Neural cell (in vitro differentiated cells): ENCODE measurements around the gene RASAL1. TPM values are rescaled to one million over a fixed set of nuclear protein-coding genes. Genes with fewer than 3 reads are reported as not detected.

Experiments
- H2AFZ ChIP-seq: fragments of 200-600, 300-800 bp; sonication (generic), shearing (Covaris generic); 2 replicates; pipeline ENCODE4 v1.6.0; 2014; ENCODE audit warnings: low read depth, mild to moderate bottlenecking, antibody characterized with exemption, low read length, moderate library complexity
- H3F3A ChIP-seq: fragments of 200-600 bp; shearing (Covaris generic); 2 replicates; pipeline ENCODE4 v1.6.1; 2016; ENCODE audit warnings: mild to moderate bottlenecking, moderate library complexity, mixed read lengths, antibody characterized with exemption, low read length; ENCODE audit not compliant: insufficient read depth, poor library complexity, severe bottlenecking
- H3K27ac ChIP-seq: fragments of 200-600, 300-800 bp; sonication (generic), shearing (Covaris generic); 2 replicates; pipeline ENCODE4 v1.5.1; 2014; ENCODE audit warnings: mild to moderate bottlenecking, low read length, moderate library complexity
- H3K27me3 ChIP-seq: fragments of 300-800, 200-600 bp; sonication (generic), shearing (Covaris generic); 2 replicates; pipeline ENCODE4 v1.6.0; 2014; ENCODE audit warnings: mild to moderate bottlenecking, low read depth, low read length, moderate library complexity; ENCODE audit not compliant: insufficient read depth
- H3K36me3 ChIP-seq: fragments of 300-800, 200-600 bp; sonication (generic), shearing (Covaris generic); 2 replicates; pipeline ENCODE4 v1.5.1; 2014; ENCODE audit warnings: mild to moderate bottlenecking, antibody characterized with exemption, low read length, moderate library complexity; ENCODE audit not compliant: insufficient read depth
- H3K4me2 ChIP-seq: fragments of 300-800, 200-600 bp; sonication (generic), shearing (Covaris generic); 2 replicates; pipeline ENCODE4 v1.6.0; 2014; ENCODE audit warnings: mild to moderate bottlenecking, low read length
- H3K4me3 ChIP-seq: fragments of 300-800, 200-600 bp; sonication (generic), shearing (Covaris generic); 2 replicates; pipeline ENCODE4 v1.5.1; 2014; ENCODE audit warnings: mild to moderate bottlenecking, low read length, moderate library complexity
- H3K79me2 ChIP-seq: fragments of 200-600 bp; shearing (Covaris generic); replicated peaks from 2 replicates; pipeline ENCODE4 v1.6.0; 2014; ENCODE audit warnings: mild to moderate bottlenecking, low read length, moderate library complexity; ENCODE audit not compliant: insufficient read depth
- H3K9ac ChIP-seq: fragments of 300-800, 200-600 bp; sonication (generic), shearing (Covaris generic); 2 replicates; pipeline ENCODE4 v1.6.1; 2016; ENCODE audit warnings: mild to moderate bottlenecking, low read length, mixed read lengths
- H3K9me2 ChIP-seq: fragments of 200-600 bp; shearing (Covaris generic); 2 replicates; pipeline ENCODE4 v1.6.1; 2016; ENCODE audit warnings: mild to moderate bottlenecking, low read length, mixed read lengths; ENCODE audit not compliant: insufficient read depth
- H3K9me3 ChIP-seq: fragments of 200-600, 300-800 bp; sonication (generic), shearing (Covaris generic); 2 replicates; pipeline ENCODE4 v1.6.1; 2016; ENCODE audit warnings: mild to moderate bottlenecking, mixed run types, low read length, moderate library complexity, mixed read lengths
- H4K20me1 ChIP-seq: fragments of 200-600 bp; shearing (Covaris generic); 2 replicates; pipeline ENCODE4 v1.6.1; 2016; ENCODE audit warnings: mild to moderate bottlenecking, mixed run types; ENCODE audit not compliant: insufficient read depth
- EP300 ChIP-seq: fragments of 450-650 bp; conservative IDR thresholded peaks from 2 replicates; pipeline ENCODE4 v1.6.1; 2014; ENCODE audit warnings: antibody characterized with exemption, mild to moderate bottlenecking, moderate library complexity; ENCODE audit not compliant: poor library complexity, severe bottlenecking
- EZH2 ChIP-seq: fragments of 200-600, 300-800 bp; shearing (Covaris generic), sonication (generic); IDR thresholded peaks from 2 replicates; pipeline ENCODE4 v1.6.1; 2014; ENCODE audit warnings: antibody characterized with exemption, low read length, borderline replicate concordance, mild to moderate bottlenecking; ENCODE audit not compliant: insufficient read depth, poor library complexity, severe bottlenecking
- MXI1 ChIP-seq: fragments of 450-650 bp; conservative IDR thresholded peaks from 2 replicates; pipeline ENCODE4 v1.6.1; 2014; ENCODE audit warnings: antibody characterized with exemption, mild to moderate bottlenecking; ENCODE audit not compliant: poor library complexity, severe bottlenecking
- POLR2AphosphoS5 ChIP-seq: IDR thresholded peaks from 2 replicates; pipeline ENCODE4 v1.6.1; 2012
- RAD21 ChIP-seq: fragments of 450-650 bp; conservative IDR thresholded peaks from 2 replicates; pipeline ENCODE4 v1.6.1; 2014; ENCODE audit warnings: antibody characterized with exemption, mild to moderate bottlenecking, moderate library complexity
- SMC3 ChIP-seq: fragments of 450-650 bp; conservative IDR thresholded peaks from 2 replicates; pipeline ENCODE4 v1.6.1; 2014; ENCODE audit warnings: antibody characterized with exemption, mild to moderate bottlenecking, moderate library complexity; ENCODE audit not compliant: poor library complexity
- TAF1 ChIP-seq: IDR thresholded peaks from 2 replicates; pipeline ENCODE4 v1.6.1; 2012; ENCODE audit warnings: low read depth
- polyA plus RNA-seq: library from polyadenylated mRNA; depleted of rRNA; stranded (reverse); fragments of >200 nt; gene quantifications from 2 replicates; pipeline ENCODE4 v1.2.3, GENCODE V29; 2014
- TF ChIP-seq, protein P1 (sequence below): IDR thresholded peaks from 2 replicates; pipeline ENCODE4 v1.6.1; 2012; ENCODE audit warnings: borderline replicate concordance
- TF ChIP-seq, protein P2 (sequence below): fragments of 450-650 bp; IDR thresholded peaks from 2 replicates; pipeline ENCODE4 v1.5.1; 2014; ENCODE audit warnings: antibody characterized with exemption, mild to moderate bottlenecking, moderate library complexity; ENCODE audit not compliant: poor library complexity, severe bottlenecking

Gene RASAL1
- polyA plus RNA-seq, 1 donor from 2014 or later, result 0.15 TPM

DNA sequence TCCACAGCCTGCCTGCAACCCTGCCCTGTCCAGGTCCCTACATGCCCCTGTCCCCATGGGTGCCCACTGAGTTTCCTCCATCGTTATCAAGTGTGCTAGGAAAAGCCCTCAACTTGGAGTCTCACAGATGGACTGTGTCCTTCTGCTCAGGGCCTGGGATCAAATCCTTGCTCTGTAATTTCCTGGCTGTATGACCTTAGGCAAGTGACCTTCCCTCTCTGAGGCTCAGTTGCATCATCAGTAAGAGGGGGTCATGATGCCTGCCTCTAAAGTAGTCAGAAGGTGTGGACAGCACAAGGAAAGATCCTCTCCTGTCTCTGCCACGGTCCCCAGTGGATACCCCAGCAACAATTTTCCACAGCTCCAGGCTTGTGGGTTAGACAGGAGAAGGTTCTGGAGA, 22.2 kb downstream of the RASAL1 start:
- no peaks in the 10 kb centered on the region for H3K9me2 ChIP-seq
- TF ChIP-seq, protein P1, sequence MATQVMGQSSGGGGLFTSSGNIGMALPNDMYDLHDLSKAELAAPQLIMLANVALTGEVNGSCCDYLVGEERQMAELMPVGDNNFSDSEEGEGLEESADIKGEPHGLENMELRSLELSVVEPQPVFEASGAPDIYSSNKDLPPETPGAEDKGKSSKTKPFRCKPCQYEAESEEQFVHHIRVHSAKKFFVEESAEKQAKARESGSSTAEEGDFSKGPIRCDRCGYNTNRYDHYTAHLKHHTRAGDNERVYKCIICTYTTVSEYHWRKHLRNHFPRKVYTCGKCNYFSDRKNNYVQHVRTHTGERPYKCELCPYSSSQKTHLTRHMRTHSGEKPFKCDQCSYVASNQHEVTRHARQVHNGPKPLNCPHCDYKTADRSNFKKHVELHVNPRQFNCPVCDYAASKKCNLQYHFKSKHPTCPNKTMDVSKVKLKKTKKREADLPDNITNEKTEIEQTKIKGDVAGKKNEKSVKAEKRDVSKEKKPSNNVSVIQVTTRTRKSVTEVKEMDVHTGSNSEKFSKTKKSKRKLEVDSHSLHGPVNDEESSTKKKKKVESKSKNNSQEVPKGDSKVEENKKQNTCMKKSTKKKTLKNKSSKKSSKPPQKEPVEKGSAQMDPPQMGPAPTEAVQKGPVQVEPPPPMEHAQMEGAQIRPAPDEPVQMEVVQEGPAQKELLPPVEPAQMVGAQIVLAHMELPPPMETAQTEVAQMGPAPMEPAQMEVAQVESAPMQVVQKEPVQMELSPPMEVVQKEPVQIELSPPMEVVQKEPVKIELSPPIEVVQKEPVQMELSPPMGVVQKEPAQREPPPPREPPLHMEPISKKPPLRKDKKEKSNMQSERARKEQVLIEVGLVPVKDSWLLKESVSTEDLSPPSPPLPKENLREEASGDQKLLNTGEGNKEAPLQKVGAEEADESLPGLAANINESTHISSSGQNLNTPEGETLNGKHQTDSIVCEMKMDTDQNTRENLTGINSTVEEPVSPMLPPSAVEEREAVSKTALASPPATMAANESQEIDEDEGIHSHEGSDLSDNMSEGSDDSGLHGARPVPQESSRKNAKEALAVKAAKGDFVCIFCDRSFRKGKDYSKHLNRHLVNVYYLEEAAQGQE, result no peak
- TF ChIP-seq RAD21 (no peak), EZH2 (no peak), EP300 (no peak), TAF1 (no peak), POLR2AphosphoS5 (no peak), MXI1 (no peak), SMC3 (no peak)
- TF ChIP-seq, protein P2, sequence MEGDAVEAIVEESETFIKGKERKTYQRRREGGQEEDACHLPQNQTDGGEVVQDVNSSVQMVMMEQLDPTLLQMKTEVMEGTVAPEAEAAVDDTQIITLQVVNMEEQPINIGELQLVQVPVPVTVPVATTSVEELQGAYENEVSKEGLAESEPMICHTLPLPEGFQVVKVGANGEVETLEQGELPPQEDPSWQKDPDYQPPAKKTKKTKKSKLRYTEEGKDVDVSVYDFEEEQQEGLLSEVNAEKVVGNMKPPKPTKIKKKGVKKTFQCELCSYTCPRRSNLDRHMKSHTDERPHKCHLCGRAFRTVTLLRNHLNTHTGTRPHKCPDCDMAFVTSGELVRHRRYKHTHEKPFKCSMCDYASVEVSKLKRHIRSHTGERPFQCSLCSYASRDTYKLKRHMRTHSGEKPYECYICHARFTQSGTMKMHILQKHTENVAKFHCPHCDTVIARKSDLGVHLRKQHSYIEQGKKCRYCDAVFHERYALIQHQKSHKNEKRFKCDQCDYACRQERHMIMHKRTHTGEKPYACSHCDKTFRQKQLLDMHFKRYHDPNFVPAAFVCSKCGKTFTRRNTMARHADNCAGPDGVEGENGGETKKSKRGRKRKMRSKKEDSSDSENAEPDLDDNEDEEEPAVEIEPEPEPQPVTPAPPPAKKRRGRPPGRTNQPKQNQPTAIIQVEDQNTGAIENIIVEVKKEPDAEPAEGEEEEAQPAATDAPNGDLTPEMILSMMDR, result no peak
- no peak overlapping the region for H3K9ac ChIP-seq
- no peaks in the 10 kb centered on the region for H3K27me3 ChIP-seq
- H3K9me3 ChIP-seq, result no peaks in the 10 kb centered on the region
- H3F3A ChIP-seq, result no peaks in the 10 kb centered on the region
- H4K20me1 ChIP-seq, result no peaks in the 10 kb centered on the region
- no peak overlapping the region for H2AFZ ChIP-seq
- no peak overlapping the region for H3K4me3 ChIP-seq
- H3K79me2 ChIP-seq, result no peaks in the 10 kb centered on the region
- H3K27ac ChIP-seq, result no peak overlapping the region
- H3K4me2 ChIP-seq, result no peak overlapping the region
- no peaks in the 10 kb centered on the region for H3K36me3 ChIP-seq

DNA sequence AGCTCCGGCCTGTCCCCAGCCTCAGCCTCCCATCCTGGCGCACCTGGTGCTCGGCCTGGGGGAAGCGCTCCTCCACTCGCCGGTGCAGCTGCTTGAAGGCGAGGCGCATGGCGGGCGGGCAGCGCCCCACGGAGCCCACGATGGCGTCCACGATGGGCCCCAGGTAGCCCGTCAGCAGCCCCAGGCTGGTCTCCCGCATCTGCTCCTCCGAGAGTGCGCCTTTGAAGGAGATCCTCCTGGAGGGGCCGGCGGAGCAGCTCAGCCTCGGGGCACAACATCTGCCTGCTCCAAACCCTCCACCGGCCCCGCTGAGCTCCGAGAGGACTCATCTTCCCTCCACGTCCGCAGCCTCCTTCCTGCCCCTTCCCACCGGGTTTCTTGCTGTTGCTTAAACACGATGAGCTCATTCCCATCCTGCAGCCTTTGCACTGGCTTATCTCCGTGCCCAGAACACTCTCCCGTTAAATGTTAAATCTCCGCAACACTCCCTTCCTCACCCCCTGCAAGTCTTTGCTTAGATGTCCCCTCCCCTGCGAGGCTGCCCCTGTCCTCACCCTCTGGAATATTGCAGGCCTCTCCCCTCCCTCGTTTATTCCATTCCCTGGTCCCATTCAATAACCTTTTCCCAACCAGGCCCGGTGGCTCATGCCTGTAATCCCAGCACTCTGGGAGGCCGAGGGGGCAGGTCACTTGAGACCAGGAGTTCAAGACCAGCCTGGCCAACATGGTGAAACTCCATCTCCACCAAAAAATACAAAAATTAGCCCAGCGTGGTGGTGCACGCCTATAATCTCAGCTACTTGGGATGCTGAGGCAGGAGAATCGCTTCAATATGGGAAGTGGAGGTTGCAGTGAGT, 23.3 kb downstream of the RASAL1 start:
- Histone ChIP-seq H3K4me3 (no peak overlapping the region), H3K27me3 (no peaks in the 10 kb centered on the region), H3K9ac (no peak overlapping the region), H3K27ac (no peak overlapping the region), H3K36me3 (no peaks in the 10 kb centered on the region), H3K9me2 (no peaks in the 10 kb centered on the region), H3F3A (no peaks in the 10 kb centered on the region), H3K79me2 (no peaks in the 10 kb centered on the region), H3K9me3 (no peaks in the 10 kb centered on the region), H2AFZ (no peak overlapping the region), H4K20me1 (no peaks in the 10 kb centered on the region), H3K4me2 (no peak overlapping the region)
- TF ChIP-seq RAD21, result no peak
- TF ChIP-seq TAF1, result no peak
- no peak for TF ChIP-seq EZH2
- TF ChIP-seq MXI1, result no peak
- no peak for TF ChIP-seq SMC3
- TF ChIP-seq, protein P2, result no peak
- no peak for TF ChIP-seq POLR2AphosphoS5
- no peak for TF ChIP-seq EP300
- TF ChIP-seq, protein P1, result no peak
